HG03025 (cell line): ENCODE data around the gene GNG4.

Source experiments
- ATAC-seq: cut with Tn5 transposase; IDR thresholded peaks from one replicate; pipeline ENCODE4 v1.9.1; 2021; ENCODE audit warnings: mild to moderate bottlenecking, moderate library complexity; ENCODE audit not compliant: unreplicated experiment, low FRiP score

Gene GNG4

GRCh38 chr1:235649368-235650163, at the start of gene GNG4:
Gene GNG4 (minus strand): TSS chr1:235649784. CDS start chr1:235583838, 65,946 bp downstream.
- no peak for ATAC-seq

DNA sequence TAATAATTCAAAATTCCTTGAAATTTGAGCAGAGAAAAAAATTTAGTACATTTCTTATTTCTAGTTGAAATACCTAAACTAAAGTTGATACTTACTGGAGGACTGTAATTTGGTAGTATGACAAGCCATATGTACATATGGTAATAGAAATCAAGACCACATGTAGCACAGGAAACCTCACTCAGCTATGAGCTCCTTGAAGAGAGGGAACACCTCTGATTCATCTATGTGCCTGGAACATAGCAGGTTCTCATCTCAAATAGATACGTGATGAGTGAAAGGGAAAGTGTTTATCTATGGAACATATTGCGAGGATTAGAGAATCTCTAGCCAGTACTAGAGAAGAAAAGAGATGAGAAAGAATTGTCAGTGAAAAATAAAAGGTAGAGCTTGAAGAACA, 47.9 kb upstream of the GNG4 start:
- ATAC-seq = no peak

GRCh38 chr1:235689356-235689755, 39.8 kb upstream of the GNG4 start:
- no peak for ATAC-seq

- ATAC-seq = no peak
Observed at GRCh38 chr1:235688096-235688495, 38.5 kb upstream of the GNG4 start.

- no peak for ATAC-seq
Observed at GRCh38 chr1:235683653-235684052, 34.1 kb upstream of the GNG4 start.

DNA sequence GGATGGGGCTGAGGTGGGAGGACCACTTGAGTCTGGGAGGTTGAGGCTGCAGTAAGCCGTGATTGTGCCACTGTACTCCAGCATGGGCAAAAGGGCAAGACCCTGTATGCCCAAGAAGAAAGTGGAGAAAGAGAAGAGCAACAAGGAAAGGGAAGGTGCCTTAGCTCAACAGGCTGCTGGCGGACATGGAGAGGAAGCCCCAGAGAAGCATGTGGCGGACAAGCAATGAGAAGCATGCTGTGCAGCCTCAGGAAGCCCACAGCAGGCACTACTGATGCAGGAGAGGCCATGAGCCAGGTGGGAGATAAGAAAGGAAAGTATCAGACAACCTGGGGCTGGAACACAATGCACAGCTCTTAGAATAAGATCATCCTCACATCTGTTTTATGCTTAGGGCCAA, 32.6 kb upstream of the GNG4 start:
- no peak for ATAC-seq

- ATAC-seq = no peak
Observed at GRCh38 chr1:235679644-235680043, 30.1 kb upstream of the GNG4 start.

- no peak for ATAC-seq
Observed at GRCh38 chr1:235679005-235679404, 29.4 kb upstream of the GNG4 start.

GRCh38 chr1:235675152-235675890, 25.7 kb upstream of the GNG4 start:
- ATAC-seq = no peak

DNA sequence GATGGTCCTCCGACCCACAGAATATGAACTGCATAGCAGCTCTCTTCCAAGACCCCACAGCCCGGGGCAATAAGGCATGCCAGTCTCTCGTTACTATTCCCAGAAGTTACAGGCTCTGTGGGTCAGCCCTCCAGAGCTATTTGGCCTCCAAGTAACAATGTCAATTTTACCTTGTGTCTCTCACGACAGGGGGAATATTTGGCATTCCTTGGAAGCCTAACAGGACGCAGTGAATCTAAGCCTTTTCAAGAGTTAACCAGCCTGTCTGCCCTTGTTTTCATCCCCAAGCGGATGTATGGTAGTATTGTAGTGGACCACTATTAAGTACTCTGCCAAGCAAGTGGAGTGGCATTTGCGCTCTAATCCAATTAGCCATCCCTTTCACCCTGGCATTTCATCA, 24.4 kb upstream of the GNG4 start:
- no peak for ATAC-seq

DNA sequence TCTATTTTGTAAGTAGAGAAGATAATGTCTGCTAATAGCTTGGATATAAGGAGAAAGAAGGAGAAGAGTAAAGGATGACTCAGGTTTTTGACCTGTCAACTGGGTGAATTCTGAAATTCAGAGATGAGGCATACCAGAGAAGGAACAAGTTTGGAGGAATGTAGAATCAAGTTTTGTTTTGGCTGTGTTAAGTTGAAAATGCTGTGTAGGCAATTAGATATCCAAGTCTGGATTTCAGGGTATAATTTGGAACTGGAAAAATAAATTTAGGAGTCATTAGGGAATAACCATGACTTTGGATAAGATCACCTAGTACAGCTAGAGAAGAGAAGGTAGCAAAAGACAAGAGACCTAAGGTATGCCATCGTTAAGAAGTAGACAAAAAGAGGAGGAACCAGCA, 22.4 kb upstream of the GNG4 start:
- no peak for ATAC-seq

DNA sequence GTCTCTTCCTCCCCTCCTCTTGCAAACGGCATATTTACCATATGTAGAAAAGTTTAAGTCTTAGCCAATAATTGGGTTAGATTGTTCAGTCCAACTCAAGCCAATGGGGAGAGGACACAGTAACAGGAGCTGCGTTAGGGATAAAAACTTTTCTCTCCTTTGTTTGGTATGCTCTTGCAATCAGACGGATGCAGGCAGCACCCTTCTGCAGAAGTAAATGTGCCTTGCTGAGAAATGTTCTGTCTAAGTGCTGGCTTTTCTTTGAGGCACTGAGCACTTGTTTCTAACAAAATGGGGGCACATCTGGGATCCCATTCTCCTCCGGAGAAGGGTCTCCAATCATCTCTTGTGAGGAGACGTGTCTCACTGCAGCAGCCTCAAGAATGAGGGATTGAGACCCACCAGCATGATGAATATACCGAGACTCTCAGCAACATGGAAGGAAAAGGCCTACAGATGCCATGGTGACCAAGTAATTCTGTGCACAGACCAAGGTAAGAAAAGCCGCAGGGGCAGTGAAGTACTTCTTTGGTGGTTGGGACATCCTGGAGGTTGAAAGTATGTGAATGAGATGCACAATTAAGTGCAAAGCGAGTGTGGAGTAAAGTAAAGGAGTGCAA, 20.7 kb upstream of the GNG4 start:
- no peak for ATAC-seq

DNA sequence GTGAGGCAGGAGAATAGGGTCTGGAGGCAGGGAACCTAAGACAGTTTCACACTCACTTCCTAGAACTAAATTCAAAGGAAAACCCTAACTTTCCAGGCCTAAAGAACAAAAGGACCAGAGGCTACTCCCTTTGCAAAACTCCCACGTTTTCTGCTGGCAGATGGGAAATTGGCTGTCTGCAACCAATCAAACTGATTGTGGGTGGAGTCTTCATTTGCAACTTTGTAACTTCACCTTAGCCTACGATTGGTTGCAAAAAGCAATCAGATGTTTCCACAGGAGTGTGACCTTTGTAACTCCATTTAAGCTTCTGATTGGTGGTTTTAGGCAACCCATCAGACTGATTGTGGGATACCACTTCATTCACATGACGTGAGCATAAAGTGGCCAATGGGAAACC, 19.7 kb upstream of the GNG4 start:
- no peak for ATAC-seq

DNA sequence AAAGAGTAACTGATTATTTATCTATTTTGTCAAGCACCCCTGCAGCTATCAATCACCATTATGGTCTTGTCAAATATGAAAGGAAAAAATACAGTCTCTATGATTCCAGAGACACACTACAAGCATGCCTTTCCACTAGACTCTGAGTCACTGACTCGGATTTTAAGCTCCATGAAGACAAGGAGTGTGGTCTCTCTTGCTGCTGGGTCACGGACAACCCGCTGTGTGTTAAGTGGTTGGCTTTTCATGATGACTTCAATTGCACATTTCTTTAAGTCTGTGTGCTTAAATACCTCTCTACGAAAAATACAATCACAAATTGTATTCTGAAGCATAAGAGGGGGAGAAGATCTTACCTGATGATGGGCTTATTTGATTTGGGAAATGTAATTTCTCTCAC, 14.0 kb upstream of the GNG4 start:
- ATAC-seq = no peak

DNA sequence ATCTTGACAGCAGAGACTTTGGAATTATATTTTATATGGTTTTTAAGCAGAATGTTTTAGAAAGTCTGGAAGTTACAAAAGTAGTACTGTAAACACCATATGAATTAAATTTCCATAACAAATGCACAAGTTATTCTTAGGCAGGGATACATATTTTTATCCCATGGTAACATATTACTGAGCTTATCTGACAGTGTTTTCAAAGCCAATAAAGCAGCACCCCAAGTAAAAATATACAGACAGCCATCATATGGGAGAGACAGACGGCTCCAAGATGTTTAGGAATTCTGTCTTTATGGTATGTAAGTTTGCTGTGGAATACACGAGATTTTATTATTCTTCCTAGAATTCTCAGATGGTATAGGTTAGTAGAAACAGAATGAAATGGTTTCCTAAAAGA, 12.0 kb upstream of the GNG4 start:
- no peak for ATAC-seq

GRCh38 chr1:235659186-235659771, 9.7 kb upstream of the GNG4 start:
- ATAC-seq = no peak

GRCh38 chr1:235657747-235658526, 8.4 kb upstream of the GNG4 start:
- no peak for ATAC-seq

DNA sequence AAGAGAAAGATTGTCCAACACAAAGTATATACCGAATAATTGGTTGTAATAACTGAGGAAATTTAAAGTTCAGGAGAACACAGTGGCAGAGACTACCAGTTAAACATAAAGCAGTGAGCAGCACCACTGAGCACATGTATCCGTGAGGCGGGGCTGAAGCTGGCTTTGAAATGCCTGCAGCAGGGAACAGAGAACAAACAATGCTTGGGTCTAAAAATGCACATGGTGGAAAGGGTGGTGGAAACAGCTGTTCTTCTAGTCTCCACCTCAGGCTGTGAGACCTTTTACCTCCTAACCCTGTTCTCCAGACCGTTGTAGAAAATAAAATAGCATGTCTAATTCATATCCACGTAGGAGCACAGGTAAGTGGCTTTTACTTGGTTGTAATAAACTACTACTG, 7.7 kb upstream of the GNG4 start:
- ATAC-seq = no peak

GRCh38 chr1:235652364-235652763, 2.8 kb upstream of the GNG4 start:
- ATAC-seq = no peak

DNA sequence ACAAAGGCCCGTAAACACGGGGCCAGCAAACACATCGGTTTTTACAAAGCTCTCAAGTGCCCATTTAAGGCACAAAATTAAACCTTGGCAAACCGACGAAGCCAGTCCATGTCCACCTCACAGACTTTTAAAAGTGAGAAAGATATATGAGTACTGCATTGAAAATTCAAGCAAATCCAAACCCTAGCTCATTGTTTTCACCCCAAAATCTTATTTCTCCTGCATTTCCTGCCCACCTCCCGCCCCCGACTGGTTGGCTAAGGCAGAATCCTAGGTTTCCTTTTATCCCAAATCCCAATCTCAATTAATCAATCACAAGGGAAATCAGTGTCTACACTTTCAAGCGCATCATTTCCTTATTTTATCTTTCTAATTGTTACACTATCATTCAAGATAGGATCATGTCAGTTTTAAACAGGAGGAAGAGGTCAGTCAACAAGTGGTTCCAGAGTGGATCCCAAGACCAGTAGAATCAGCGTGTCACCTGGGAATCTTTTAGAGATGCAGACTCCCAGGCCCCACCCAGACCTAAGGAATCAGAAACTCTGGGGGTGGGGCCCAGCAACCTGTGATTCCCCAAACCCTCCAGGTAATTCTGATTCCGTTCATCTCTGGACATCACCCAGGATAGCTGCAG, 1.7 kb upstream of the GNG4 start:
- no peak for ATAC-seq
